HCT116 (cell line): ENCODE data around the gene LMBR1. TPM values are rescaled to one million over a fixed set of nuclear protein-coding genes. Genes with fewer than 3 reads are reported as not detected.

Experiments
- ATAC-seq: fragments of 200-7000 bp; cut with Tn5 transposase; 2 replicates; pipeline ENCODE4 v1.9.1; 2020; ENCODE audit warnings: mild to moderate bottlenecking, moderate library complexity
- BruUV-seq: library from RNA; stranded (reverse); fragments of 400-500 nt; replicated peaks from 2 replicates; lab custom pipeline; 2021; lab: Mats Ljungman, UMichigan
- CTCF ChIA-PET: fragments of 300-600 bp; sonication (Branson Sonifier 250); formaldehyde crosslinking; loops from one replicate; lab custom pipeline; 2021; ENCODE audit warnings: antibody characterized with exemption; lab: Charles Lee
- POLR2A ChIA-PET: fragments of 300-600, 350-600 bp; sonication (Branson Sonifier 250); formaldehyde crosslinking; loops from one replicate; lab custom pipeline; 2021; ENCODE audit warnings: antibody characterized with exemption; lab: Charles Lee
- RAD21 ChIA-PET, 2 experiments: fragments of 300-600 bp; sonication (Branson Sonifier 250); formaldehyde crosslinking; loops; one replicate each; lab custom pipeline; 2023; ENCODE audit warnings: low total read pairs in 2 of 2; ENCODE audit not compliant: uncharacterized antibody in 2 of 2, unreplicated experiment in 2 of 2, low non-redundant PET in 1 of 2; lab: Charles Lee
- DNase-seq: peaks from one replicate; pipeline ENCODE4 v3.0.0-alpha.2; 2010; ENCODE audit warnings: low read depth, low spot score
- H2AFZ ChIP-seq: fragments of 200-600 bp; shearing (Covaris generic), sonication (generic); 2 replicates; pipeline ENCODE4 v1.6.1; 2017; ENCODE audit warnings: low read depth, mixed run types, mixed read lengths, antibody characterized with exemption, low read length; ENCODE audit not compliant: poor library complexity, severe bottlenecking
- H3K27ac ChIP-seq: 2 replicates; pipeline ENCODE4 v1.5.1; 2012; ENCODE audit warnings: low read depth, low read length
- H3K27me3 ChIP-seq: fragments of 200-600 bp; sonication (generic); 2 replicates; pipeline ENCODE4 v1.6.1; 2016; ENCODE audit warnings: mixed run types, low read length, mixed read lengths; ENCODE audit not compliant: insufficient read depth
- H3K36me3 ChIP-seq, 2 experiments: fragments of 200-500 bp in 1 of 2; fragments of 200-600 bp in 1 of 2; sonication (Bioruptor generic) in 1 of 2; sonication (generic) in 1 of 2; 2 replicates each; pipeline versions ENCODE4 v1.5.1 to v1.6.1; 2014 to 2016; ENCODE audit warnings: low read length in 2 of 2, inconsistent platforms in 1 of 2, mixed read lengths in 1 of 2, mixed run types in 1 of 2; ENCODE audit not compliant: insufficient read depth in 2 of 2, control insufficient read depth in 1 of 2
- H3K4me1 ChIP-seq, 2 experiments: fragments of 200-600 bp in 1 of 2; sonication (generic) in 1 of 2; 2 replicates each; pipeline versions ENCODE4 v1.5.1 to v1.6.1; 2012 to 2017; ENCODE audit warnings: low read length in 2 of 2, inconsistent platforms in 1 of 2, mild to moderate bottlenecking in 1 of 2, mixed read lengths in 1 of 2, mixed run types in 1 of 2, moderate library complexity in 1 of 2; ENCODE audit not compliant: insufficient read depth in 2 of 2, control insufficient read depth in 1 of 2
- H3K4me2 ChIP-seq: fragments of 200-600 bp; sonication (generic); 2 replicates; pipeline ENCODE4 v1.6.1; 2017; ENCODE audit warnings: mixed run types, low read length, mixed read lengths
- H3K4me3 ChIP-seq, 2 experiments: fragments of 200-600 bp in 1 of 2; sonication (generic) in 1 of 2; replicated peaks in 1 of 2; 2 replicates each; pipeline ENCODE4 v1.5.1; 2011 to 2016; ENCODE audit warnings: low read length in 2 of 2, control low read depth in 1 of 2, low read depth in 1 of 2, mild to moderate bottlenecking in 1 of 2, mixed read lengths in 1 of 2, mixed run types in 1 of 2
- H3K79me2 ChIP-seq: fragments of 200-600 bp; sonication (generic); 2 replicates; pipeline ENCODE4 v1.6.1; 2017; ENCODE audit warnings: mild to moderate bottlenecking, mixed run types, low read length, moderate library complexity, mixed read lengths; ENCODE audit not compliant: insufficient read depth
- H3K9ac ChIP-seq: fragments of 200-600 bp; sonication (generic); 2 replicates; pipeline ENCODE4 v1.6.1; 2016; ENCODE audit warnings: low read length, mixed read lengths
- H3K9me2 ChIP-seq: fragments of 200-600 bp; sonication (generic), shearing (Covaris generic); 2 replicates; pipeline ENCODE4 v1.6.1; 2017; ENCODE audit warnings: mixed run types, mild to moderate bottlenecking, moderate library complexity; ENCODE audit not compliant: insufficient read depth
- H3K9me3 ChIP-seq, 2 experiments: fragments of 200-500 bp in 1 of 2; fragments of 200-600 bp in 1 of 2; sonication (Bioruptor generic) in 1 of 2; sonication (generic) in 1 of 2; 2 replicates each; pipeline ENCODE4 v1.6.1; 2014 to 2017; ENCODE audit warnings: low read length in 2 of 2, mixed read lengths in 2 of 2, inconsistent platforms in 1 of 2, low read depth in 1 of 2, mild to moderate bottlenecking in 1 of 2, mixed run types in 1 of 2, moderate library complexity in 1 of 2; ENCODE audit not compliant: control insufficient read depth in 1 of 2, insufficient read depth in 1 of 2
- H4K20me1 ChIP-seq: fragments of 200-600 bp; sonication (generic), shearing (Covaris generic); 2 replicates; pipeline ENCODE4 v1.6.1; 2017; ENCODE audit warnings: mixed run types, mild to moderate bottlenecking, moderate library complexity; ENCODE audit not compliant: insufficient read depth
- CEBPB ChIP-seq: IDR thresholded peaks from 2 replicates; pipeline ENCODE4 v1.6.1; 2012; ENCODE audit warnings: low read depth
- CTCF ChIP-seq, 3 experiments: fragments of 200-600 bp in 1 of 3; sonication (generic) in 1 of 3; IDR thresholded peaks in 2 of 3; conservative IDR thresholded peaks in 1 of 3; 2 replicates each; pipeline ENCODE4 v1.5.1; 2012 to 2017; ENCODE audit warnings: low read depth in 2 of 3, low read length in 2 of 3, antibody characterized with exemption in 1 of 3, borderline replicate concordance in 1 of 3, control low read depth in 1 of 3, mild to moderate bottlenecking in 1 of 3, mixed read lengths in 1 of 3, mixed run types in 1 of 3, moderate library complexity in 1 of 3; ENCODE audit not compliant: insufficient read depth in 1 of 3
- EZH2 ChIP-seq: fragments of 200-600 bp; sonication (generic); IDR thresholded peaks from 2 replicates; pipeline ENCODE4 v1.6.1; 2017; ENCODE audit warnings: antibody characterized with exemption, mixed run types
- EZH2phosphoT487 ChIP-seq: fragments of 200-600 bp; IDR thresholded peaks from 2 replicates; pipeline ENCODE4 v1.6.1; 2018; ENCODE audit warnings: antibody characterized with exemption, borderline replicate concordance
- FOSL1 ChIP-seq: IDR thresholded peaks from 2 replicates; pipeline ENCODE4 v1.6.1; 2012; ENCODE audit warnings: low read depth
- POLR2A ChIP-seq: IDR thresholded peaks from 2 replicates; pipeline ENCODE4 v1.7.0; 2011; ENCODE audit warnings: borderline replicate concordance; ENCODE audit not compliant: insufficient read depth, insufficient read length; ENCODE audit errors: extremely low read depth
- RAD21 ChIP-seq: IDR thresholded peaks from 2 replicates; pipeline ENCODE4 v1.6.1; 2012; ENCODE audit warnings: low read depth, mild to moderate bottlenecking
- REST ChIP-seq: IDR thresholded peaks from 2 replicates; pipeline ENCODE4 v1.6.1; 2012; ENCODE audit warnings: low read depth
- SIN3A ChIP-seq: IDR thresholded peaks from 2 replicates; pipeline ENCODE4 v1.6.1; 2012; ENCODE audit warnings: low read depth
- SP1 ChIP-seq: IDR thresholded peaks from 2 replicates; pipeline ENCODE4 v1.6.1; 2012; ENCODE audit warnings: low read depth
- SRF ChIP-seq: IDR thresholded peaks from 2 replicates; pipeline ENCODE4 v1.6.1; 2012; ENCODE audit warnings: low read depth
- YY1 ChIP-seq: IDR thresholded peaks from 2 replicates; pipeline ENCODE4 v1.6.1; 2011; ENCODE audit warnings: low read length, low read depth, moderate library complexity, mild to moderate bottlenecking; ENCODE audit not compliant: insufficient replicate concordance; ENCODE audit errors: extremely low read depth
- ZNF274 ChIP-seq: fragments of 200-500 bp; sonication (Bioruptor generic); IDR thresholded peaks from 2 replicates; pipeline ENCODE4 v1.6.1; 2014; ENCODE audit warnings: mild to moderate bottlenecking, low read depth, low read length, inconsistent platforms
- intact Hi-C: fragments of 100-400 bp; cut with micrococcal nuclease; formaldehyde crosslinking; loops from 2 replicates; pipeline ENCODE4 v1.10.0; 2022
- total RNA-seq: library from RNA; stranded (reverse); gene quantifications from one replicate; pipeline ENCODE4 v1.2.1, GENCODE V29; 2021; ENCODE audit not compliant: unreplicated experiment
- TF ChIP-seq, protein P1 (sequence below): IDR thresholded peaks from 2 replicates; pipeline ENCODE4 v1.6.1; 2012

The LMBR1 gene
- total RNA-seq, 1 experiment from 2014 or later = 84.0 TPM

- BruUV-seq = no TSS peak
- Histone ChIP-seq H3K27ac (no peak overlapping the region), H3K9ac (no peak overlapping the region), H3K79me2 (no peaks in the 10 kb centered on the region), H3K4me3 (no peak overlapping the region), H3K4me2 (no peak overlapping the region), H3K4me1 (no peaks in the 10 kb centered on the region), H3K27me3 (no peaks in the 10 kb centered on the region), H2AFZ (no peak overlapping the region), H3K9me2 (peaks cover 3% of the 10 kb centered on the region; the same call in 1 of the 2 replicates), H3K9me3 (no peaks in the 10 kb centered on the region; a peak in 1 of 4 replicates), H4K20me1 (no peaks in the 10 kb centered on the region), H3K36me3 (no peaks in the 10 kb centered on the region)
- no peak for ATAC-seq
- intact Hi-C loops = no loop called here
- ChIA-PET POLR2A (no interaction called here), CTCF (no interaction called here), RAD21 (no interaction called here)
- DNase-seq = no peak
- no peak for TF ChIP-seq CEBPB
- TF ChIP-seq, protein P1, sequence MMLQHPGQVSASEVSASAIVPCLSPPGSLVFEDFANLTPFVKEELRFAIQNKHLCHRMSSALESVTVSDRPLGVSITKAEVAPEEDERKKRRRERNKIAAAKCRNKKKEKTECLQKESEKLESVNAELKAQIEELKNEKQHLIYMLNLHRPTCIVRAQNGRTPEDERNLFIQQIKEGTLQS = no peak
- TF ChIP-seq YY1 = no peak
- no peak for TF ChIP-seq SIN3A
- no peak for TF ChIP-seq SP1
- TF ChIP-seq POLR2A = no peak
- no peak for TF ChIP-seq RAD21
- no peak for TF ChIP-seq FOSL1
- no peak for TF ChIP-seq EZH2
- no peak for TF ChIP-seq CTCF (IDR thresholded peaks at IDR 0.05 in 2 of 3, conservative IDR thresholded peaks at IDR 0.05 in 1 of 3; ENCODE audit: borderline replicate concordance in 1 of 3, insufficient read depth in 1 of 3, low read depth in 2 of 3, low read length in 2 of 3)
- no peak for TF ChIP-seq SRF
- TF ChIP-seq REST = no peak
- no peak for TF ChIP-seq ZNF274
- no peak for TF ChIP-seq EZH2phosphoT487
Measured at GRCh38 chr7:156629873-156630272, 263.1 kb downstream of the LMBR1 start.
